Tibial artery (tissue), 4 donors: ENCODE data around the gene TUBG2.
A peak's percentile ranks its signal among the peaks of the same experiment; 100 is the strongest.

Experiments
- DNase-seq, 2 donors: peaks; one replicate each; pipeline ENCODE4 v3.0.0-alpha.2; 2019
- H3K27ac ChIP-seq, 2 donors: fragments of 200-600 bp; sonication (generic) in 1 of 2; 1 replicate in 1 of 2; 2 replicates in 1 of 2; pipeline ENCODE4 v1.5.1; 2018 to 2019; ENCODE audit warnings: mild to moderate bottlenecking in 1 of 2
- H3K27me3 ChIP-seq, 2 donors: fragments of 200-600 bp; sonication (generic) in 1 of 2; one replicate each; pipeline versions ENCODE4 v1.5.1 to v1.6.0; 2016 to 2019
- H3K36me3 ChIP-seq, 3 donors: fragments of 200-600 bp; sonication (generic) in 2 of 3; one replicate each; pipeline ENCODE4 v1.5.1; 2016 to 2019; ENCODE audit warnings: mild to moderate bottlenecking in 2 of 3
- H3K4me1 ChIP-seq, 4 donors: fragments of 200-600 bp; sonication (generic) in 2 of 4; 1 replicate in 3 of 4; 2 replicates in 1 of 4; pipeline ENCODE4 v1.5.1; 2016 to 2019
- H3K4me3 ChIP-seq, 2 donors: fragments of 200-600 bp; sonication (generic) in 1 of 2; 1 replicate in 1 of 2; 2 replicates in 1 of 2; pipeline ENCODE4 v1.5.1; 2018 to 2019; ENCODE audit warnings: mild to moderate bottlenecking in 2 of 2
- H3K9me3 ChIP-seq, 3 donors: fragments of 200-600 bp; sonication (generic) in 1 of 3; one replicate each; pipeline ENCODE4 v1.5.1; 2016 to 2019
- intact Hi-C: fragments of 100-400 bp; cut with DNase I; formaldehyde crosslinking; loops from one replicate; pipeline ENCODE4 v1.15.0; 2023; ENCODE audit warnings: low total_unique reads
- TF ChIP-seq, protein P1 (sequence below), 2 experiments: fragments of 200-600 bp in 1 of 2; fragments of 450-650 bp in 1 of 2; IDR thresholded peaks; one replicate each; pipeline ENCODE4 v1.5.1; 2017 to 2019; ENCODE audit warnings: antibody characterized with exemption in 2 of 2, mild to moderate bottlenecking in 1 of 2, moderate library complexity in 1 of 2

The TUBG2 gene

DNA sequence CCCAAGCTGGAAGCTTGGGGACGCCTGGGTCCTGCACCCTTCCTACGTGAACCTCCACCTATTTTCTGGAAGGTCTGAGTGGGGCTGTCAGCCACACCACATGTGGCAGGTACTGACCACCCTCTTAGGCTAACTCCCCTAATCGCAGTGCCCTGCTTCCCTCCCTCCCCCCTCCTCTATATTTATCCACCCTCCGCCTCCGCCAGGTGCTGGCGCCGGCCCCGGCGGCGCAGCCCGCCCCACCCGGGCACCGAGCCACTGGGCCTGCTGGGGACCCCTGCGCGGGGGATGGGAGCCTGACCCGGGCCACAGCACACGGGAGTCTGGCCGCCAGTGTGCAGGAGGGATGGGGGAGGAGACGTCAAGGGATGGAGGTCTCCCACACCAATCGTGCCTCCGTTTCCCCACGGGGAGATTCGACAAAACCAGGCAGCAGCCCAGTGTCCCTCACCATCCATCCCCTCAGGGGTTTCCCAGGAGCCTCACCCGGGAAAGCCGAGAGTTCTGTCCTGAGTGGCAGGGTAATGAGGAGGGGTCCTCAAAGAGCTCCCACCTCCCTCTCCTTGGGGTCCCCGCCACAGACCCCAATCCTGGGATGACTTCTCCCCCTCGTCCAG is 16.4 kb downstream of the TUBG2 start:
- peaks cover 29 to 32% (median 30%) of the 10 kb centered on the region in 3 donors for H3K36me3 ChIP-seq
- peak in 1 of 2 donors; percentile 85 for DNase-seq
- H3K27me3 ChIP-seq: no peaks in the 10 kb centered on the region
- intact Hi-C loops: no loop called here
- H3K9me3 ChIP-seq: no peaks in the 10 kb centered on the region
- TF ChIP-seq, protein P1, sequence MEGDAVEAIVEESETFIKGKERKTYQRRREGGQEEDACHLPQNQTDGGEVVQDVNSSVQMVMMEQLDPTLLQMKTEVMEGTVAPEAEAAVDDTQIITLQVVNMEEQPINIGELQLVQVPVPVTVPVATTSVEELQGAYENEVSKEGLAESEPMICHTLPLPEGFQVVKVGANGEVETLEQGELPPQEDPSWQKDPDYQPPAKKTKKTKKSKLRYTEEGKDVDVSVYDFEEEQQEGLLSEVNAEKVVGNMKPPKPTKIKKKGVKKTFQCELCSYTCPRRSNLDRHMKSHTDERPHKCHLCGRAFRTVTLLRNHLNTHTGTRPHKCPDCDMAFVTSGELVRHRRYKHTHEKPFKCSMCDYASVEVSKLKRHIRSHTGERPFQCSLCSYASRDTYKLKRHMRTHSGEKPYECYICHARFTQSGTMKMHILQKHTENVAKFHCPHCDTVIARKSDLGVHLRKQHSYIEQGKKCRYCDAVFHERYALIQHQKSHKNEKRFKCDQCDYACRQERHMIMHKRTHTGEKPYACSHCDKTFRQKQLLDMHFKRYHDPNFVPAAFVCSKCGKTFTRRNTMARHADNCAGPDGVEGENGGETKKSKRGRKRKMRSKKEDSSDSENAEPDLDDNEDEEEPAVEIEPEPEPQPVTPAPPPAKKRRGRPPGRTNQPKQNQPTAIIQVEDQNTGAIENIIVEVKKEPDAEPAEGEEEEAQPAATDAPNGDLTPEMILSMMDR (IDR thresholded peaks at IDR 0.05): no peak
- peak overlapping the region; percentile 70 to 100 for H3K4me3 ChIP-seq
- H3K4me1 ChIP-seq: peaks cover 3 to 74% (median 62%) of the 10 kb centered on the region in 4 donors
- H3K27ac ChIP-seq: peak overlapping the region; percentile 88 to 97

- Histone ChIP-seq H3K27me3 (no peaks in the 10 kb centered on the region), H3K4me1 (peaks cover 3 to 76% (median 63%) of the 10 kb centered on the region in 4 donors), H3K27ac (peak overlapping the region; percentile 88 to 97), H3K4me3 (peak overlapping the region; percentile 70 to 100), H3K9me3 (no peaks in the 10 kb centered on the region), H3K36me3 (peaks cover 23 to 26% (median 25%) of the 10 kb centered on the region in 3 donors)
- intact Hi-C loops: no loop called here
- TF ChIP-seq, protein P1 (IDR thresholded peaks at IDR 0.05): no peak
- peak; percentile 50 to 85 for DNase-seq
Measured at GRCh38 chr17:42675965-42676423, 16.9 kb downstream of the TUBG2 start.

DNA sequence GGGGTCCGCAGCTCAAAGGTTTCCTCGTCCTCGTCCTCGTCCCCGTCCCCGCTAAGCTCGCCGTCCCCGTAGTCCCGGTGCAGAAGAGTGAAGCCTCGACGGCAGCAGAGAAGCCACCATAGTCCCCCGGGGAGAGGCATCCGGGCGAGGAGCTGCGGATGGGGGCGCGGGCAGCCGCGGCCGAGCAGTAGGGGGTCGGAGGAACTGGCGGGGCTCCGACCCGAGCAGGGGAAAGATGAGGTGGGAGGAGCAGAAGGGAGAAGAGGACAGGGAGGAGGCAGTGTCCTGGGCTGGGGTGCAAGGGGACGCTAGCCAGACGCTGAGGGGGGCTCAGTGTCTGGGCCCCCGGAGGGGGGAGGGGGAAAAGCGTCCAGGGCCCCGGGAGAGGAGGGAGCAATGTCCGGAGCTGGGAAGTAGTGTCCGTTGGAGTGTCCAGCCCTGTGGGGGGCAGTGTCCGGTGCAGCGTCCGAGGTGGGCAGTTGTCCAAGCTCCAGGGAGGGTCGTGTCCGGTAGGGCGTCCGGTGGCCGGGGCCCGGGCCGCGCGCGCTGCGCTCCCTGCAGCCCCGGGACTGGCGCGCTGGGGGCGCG is 17.4 kb downstream of the TUBG2 start, which contains the start of gene PLEKHH3:
Gene PLEKHH3 (minus strand): TSS at position 571 of the 588 bp plus-strand sequence. CDS start 431 bp downstream, at position 140.
- no peak for DNase-seq
- intact Hi-C loops: no loop called here
- H3K4me3 ChIP-seq: peak within 1 kb of the TSS; percentile 70 to 100
- peaks cover 18 to 21% (median 20%) of the 10 kb centered on the region in 3 donors for H3K36me3 ChIP-seq
- no peaks in the 10 kb centered on the region for H3K27me3 ChIP-seq
- TF ChIP-seq, protein P1 (IDR thresholded peaks at IDR 0.05): peak; percentile 9 to 12
- H3K9me3 ChIP-seq: no peaks in the 10 kb centered on the region
- H3K4me1 ChIP-seq: peaks cover 3 to 81% (median 64%) of the 10 kb centered on the region in 4 donors
- peak within 1 kb of the TSS; percentile 88 to 97 for H3K27ac ChIP-seq

DNA sequence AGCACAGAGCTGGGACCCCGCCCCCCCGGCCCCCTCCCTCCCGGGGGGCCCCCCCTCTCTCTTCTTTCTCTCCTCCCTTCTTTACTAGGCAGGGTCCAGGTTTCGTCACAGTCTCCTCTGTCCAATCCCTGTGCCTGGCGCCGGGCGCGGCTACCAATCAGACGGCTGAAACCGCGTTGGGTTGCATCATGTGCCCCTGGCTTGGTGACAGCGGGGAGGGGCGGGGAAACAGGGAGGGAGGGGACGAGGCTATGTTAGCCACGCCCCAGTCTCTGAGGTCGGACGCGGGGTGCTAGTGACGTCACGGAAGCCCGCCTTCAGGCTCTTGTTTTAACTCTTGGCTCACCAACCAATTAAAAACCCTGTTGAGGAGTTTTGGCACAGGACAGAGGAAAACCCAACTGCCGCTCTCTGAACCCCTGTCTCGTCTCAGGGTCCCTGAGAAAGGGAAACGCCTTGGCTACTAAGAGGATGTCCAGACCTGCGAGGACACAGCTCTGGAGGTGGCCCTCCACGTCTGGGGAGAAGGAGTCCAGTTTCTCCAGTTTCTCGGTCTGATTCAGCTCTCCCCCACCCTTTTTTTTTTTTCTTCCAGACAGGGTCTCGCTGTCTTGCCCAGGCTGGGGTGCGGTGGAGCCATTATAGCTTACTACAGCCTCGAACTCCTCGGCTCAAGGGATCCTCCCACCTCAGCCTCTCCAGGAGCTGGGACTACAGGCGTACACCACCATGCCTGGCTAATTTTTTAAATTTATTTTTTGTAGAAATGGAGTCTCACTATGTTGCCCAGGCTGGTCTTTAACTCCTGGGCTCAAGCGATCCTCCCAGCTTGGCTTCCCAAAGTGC is 18.2 kb downstream of the TUBG2 start:
- Histone ChIP-seq H3K4me3 (peak overlapping the region; percentile 70 to 100), H3K9me3 (no peaks in the 10 kb centered on the region), H3K36me3 (peaks cover 11 to 14% (median 14%) of the 10 kb centered on the region in 3 donors), H3K27ac (peak overlapping the region; percentile 88 to 97), H3K4me1 (peaks cover 3 to 82% (median 67%) of the 10 kb centered on the region in 4 donors), H3K27me3 (no peaks in the 10 kb centered on the region)
- intact Hi-C loops: no loop called here
- DNase-seq: peak; percentile 100
- TF ChIP-seq, protein P1 (IDR thresholded peaks at IDR 0.05): no peak
